ENCODE results near the gene UBTF.

The UBTF gene

GRCh38 chr17:44186307-44187130 lies 33.0 kb downstream of the UBTF start, which contains the start of gene TMUB2:
Gene TMUB2, plus strand, starts transcription at chr17:44186972. Its CDS starts 737 bp downstream, at chr17:44187709.
- ATAC-seq, result peak; percentile 80
- TF ChIP-seq, protein P1, sequence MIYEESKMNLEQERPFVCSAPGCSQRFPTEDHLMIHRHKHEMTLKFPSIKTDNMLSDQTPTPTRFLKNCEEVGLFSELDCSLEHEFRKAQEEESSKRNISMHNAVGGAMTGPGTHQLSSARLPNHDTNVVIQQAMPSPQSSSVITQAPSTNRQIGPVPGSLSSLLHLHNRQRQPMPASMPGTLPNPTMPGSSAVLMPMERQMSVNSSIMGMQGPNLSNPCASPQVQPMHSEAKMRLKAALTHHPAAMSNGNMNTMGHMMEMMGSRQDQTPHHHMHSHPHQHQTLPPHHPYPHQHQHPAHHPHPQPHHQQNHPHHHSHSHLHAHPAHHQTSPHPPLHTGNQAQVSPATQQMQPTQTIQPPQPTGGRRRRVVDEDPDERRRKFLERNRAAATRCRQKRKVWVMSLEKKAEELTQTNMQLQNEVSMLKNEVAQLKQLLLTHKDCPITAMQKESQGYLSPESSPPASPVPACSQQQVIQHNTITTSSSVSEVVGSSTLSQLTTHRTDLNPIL (CRISPR knock-in tag; IDR thresholded peaks at IDR 0.05; ENCODE audit: low read depth), result no peak
- TF ChIP-seq GLIS3 (CRISPR knock-in tag; IDR thresholded peaks at IDR 0.05) (no peak), ESRRG (CRISPR knock-in tag; IDR thresholded peaks at IDR 0.05) (no peak), ZFP30 (CRISPR knock-in tag; IDR thresholded peaks at IDR 0.05) (no peak), OSR1 (CRISPR knock-in tag; IDR thresholded peaks at IDR 0.05) (no peak), TOX (CRISPR knock-in tag; IDR thresholded peaks at IDR 0.05; ENCODE audit: borderline replicate concordance) (no peak), SNAI2 (CRISPR knock-in tag; IDR thresholded peaks at IDR 0.05) (no peak), RARB (CRISPR knock-in tag; IDR thresholded peaks at IDR 0.05) (no peak), ZFP3 (CRISPR knock-in tag; IDR thresholded peaks at IDR 0.05) (no peak), TCF4 (CRISPR knock-in tag; IDR thresholded peaks at IDR 0.05; ENCODE audit: borderline replicate concordance) (no peak), ISL1 (CRISPR knock-in tag; IDR thresholded peaks at IDR 0.05) (no peak), ARNTL (CRISPR knock-in tag; IDR thresholded peaks at IDR 0.05; ENCODE audit: borderline replicate concordance, low read depth) (no peak), PATZ1 (CRISPR knock-in tag; IDR thresholded peaks at IDR 0.05; ENCODE audit: borderline replicate concordance) (no peak), ZNF70 (CRISPR knock-in tag; IDR thresholded peaks at IDR 0.05) (no peak), CSDC2 (CRISPR knock-in tag; IDR thresholded peaks at IDR 0.05) (no peak), ZNF565 (CRISPR knock-in tag; conservative IDR thresholded peaks at IDR 0.05; ENCODE audit: low read depth) (no peak)
- TF ChIP-seq, protein P2, sequence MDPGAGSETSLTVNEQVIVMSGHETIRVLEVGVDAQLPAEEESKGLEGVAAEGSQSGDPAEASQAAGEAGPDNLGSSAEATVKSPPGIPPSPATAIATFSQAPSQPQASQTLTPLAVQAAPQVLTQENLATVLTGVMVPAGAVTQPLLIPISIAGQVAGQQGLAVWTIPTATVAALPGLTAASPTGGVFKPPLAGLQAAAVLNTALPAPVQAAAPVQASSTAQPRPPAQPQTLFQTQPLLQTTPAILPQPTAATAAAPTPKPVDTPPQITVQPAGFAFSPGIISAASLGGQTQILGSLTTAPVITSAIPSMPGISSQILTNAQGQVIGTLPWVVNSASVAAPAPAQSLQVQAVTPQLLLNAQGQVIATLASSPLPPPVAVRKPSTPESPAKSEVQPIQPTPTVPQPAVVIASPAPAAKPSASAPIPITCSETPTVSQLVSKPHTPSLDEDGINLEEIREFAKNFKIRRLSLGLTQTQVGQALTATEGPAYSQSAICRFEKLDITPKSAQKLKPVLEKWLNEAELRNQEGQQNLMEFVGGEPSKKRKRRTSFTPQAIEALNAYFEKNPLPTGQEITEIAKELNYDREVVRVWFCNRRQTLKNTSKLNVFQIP (CRISPR knock-in tag; IDR thresholded peaks at IDR 0.05; ENCODE audit: borderline replicate concordance, low read depth), result no peak
- TF ChIP-seq, protein P3, sequence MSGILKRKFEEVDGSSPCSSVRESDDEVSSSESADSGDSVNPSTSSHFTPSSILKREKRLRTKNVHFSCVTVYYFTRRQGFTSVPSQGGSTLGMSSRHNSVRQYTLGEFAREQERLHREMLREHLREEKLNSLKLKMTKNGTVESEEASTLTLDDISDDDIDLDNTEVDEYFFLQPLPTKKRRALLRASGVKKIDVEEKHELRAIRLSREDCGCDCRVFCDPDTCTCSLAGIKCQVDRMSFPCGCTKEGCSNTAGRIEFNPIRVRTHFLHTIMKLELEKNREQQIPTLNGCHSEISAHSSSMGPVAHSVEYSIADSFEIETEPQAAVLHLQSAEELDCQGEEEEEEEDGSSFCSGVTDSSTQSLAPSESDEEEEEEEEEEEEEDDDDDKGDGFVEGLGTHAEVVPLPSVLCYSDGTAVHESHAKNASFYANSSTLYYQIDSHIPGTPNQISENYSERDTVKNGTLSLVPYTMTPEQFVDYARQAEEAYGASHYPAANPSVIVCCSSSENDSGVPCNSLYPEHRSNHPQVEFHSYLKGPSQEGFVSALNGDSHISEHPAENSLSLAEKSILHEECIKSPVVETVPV (CRISPR knock-in tag; IDR thresholded peaks at IDR 0.05), result no peak

DNA sequence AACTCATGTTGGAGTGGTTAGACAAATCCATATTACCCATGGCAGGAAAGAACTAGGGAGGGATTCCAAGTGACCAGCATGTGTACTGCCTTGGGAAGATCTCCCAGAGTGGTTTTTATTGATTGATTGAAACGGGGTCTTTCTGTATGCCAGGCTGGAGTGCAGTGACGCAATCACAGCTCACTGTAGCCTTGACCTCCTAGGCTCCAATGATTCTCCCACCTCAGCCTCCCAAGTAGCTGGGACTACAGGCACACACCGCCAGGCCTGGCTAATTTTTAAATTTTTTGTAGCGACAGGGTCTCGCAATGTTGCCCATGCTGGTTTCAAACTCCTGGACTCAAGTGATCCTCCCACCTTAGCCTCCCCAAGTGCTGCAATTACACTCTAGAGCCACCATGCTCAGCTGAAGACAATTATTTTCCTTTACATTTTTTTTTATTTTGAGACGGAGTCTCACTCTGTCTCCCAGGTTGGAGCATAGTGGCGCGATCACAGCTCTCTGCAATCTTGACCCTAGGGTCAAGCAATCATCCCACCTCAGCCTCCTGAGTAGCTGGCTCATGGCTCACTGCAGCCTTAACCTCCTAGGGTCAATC lies 35.2 kb downstream of the UBTF start:
- no peak for ATAC-seq
- TF ChIP-seq TCF4 (CRISPR knock-in tag; IDR thresholded peaks at IDR 0.05; ENCODE audit: borderline replicate concordance) (no peak), RARB (CRISPR knock-in tag; IDR thresholded peaks at IDR 0.05) (no peak), PPARA (CRISPR knock-in tag; IDR thresholded peaks at IDR 0.05; ENCODE audit: borderline replicate concordance) (no peak), TSHZ2 (CRISPR knock-in tag; IDR thresholded peaks at IDR 0.05) (no peak)

GRCh38 chr17:44183024-44183423 lies 36.5 kb downstream of the UBTF start:
- no peak for ATAC-seq
- TF ChIP-seq PATZ1 (CRISPR knock-in tag; IDR thresholded peaks at IDR 0.05; ENCODE audit: borderline replicate concordance) (no peak), ZC3H10 (CRISPR knock-in tag; IDR thresholded peaks at IDR 0.05) (no peak), ZFP3 (CRISPR knock-in tag; IDR thresholded peaks at IDR 0.05) (no peak), GLIS3 (CRISPR knock-in tag; IDR thresholded peaks at IDR 0.05) (no peak), ZNF70 (CRISPR knock-in tag; IDR thresholded peaks at IDR 0.05) (no peak)

Measured in SK-N-SH treated with all-trans-retinoic acid at 6 μM for 48 hours (cell line).